GM21381 (cell line): ENCODE data around the gene EIF3CL.
"Not testable (repeated sequence)": the region's sequence is repeated elsewhere in the genome, so short reads cannot be mapped to it uniquely, and the experiment has no call there.

Experiments
- ATAC-seq: cut with Tn5 transposase; IDR thresholded peaks from one replicate; pipeline ENCODE4 v1.9.1; 2021; ENCODE audit warnings: mild to moderate bottlenecking, moderate library complexity; ENCODE audit not compliant: unreplicated experiment

Gene EIF3CL

DNA sequence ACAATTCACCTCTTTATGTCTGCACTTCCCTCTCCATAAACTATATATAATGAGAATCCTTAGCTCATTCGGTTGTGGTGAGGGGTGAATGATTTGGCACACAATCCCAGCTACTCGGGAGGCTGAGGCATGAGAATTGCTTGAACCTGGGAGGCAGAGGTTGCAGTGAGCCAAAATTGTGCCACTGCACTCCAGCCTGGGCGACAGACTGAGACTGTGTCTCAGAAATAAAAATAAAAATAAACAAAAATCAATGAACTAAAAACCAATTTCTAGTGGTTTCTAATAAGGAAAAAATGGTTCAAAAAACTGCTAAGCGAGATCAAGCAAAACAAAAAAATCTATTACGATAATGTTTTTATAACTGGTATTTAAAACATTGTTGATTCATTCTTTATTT, 40.2 kb downstream of the EIF3CL start, which contains the start of gene NPIPB6:
Gene NPIPB6, minus strand, starts transcription at position 101 of the 400 bp plus-strand sequence. CDS start 686 bp downstream, outside the sequence.
- not testable (repeated sequence) for ATAC-seq

DNA sequence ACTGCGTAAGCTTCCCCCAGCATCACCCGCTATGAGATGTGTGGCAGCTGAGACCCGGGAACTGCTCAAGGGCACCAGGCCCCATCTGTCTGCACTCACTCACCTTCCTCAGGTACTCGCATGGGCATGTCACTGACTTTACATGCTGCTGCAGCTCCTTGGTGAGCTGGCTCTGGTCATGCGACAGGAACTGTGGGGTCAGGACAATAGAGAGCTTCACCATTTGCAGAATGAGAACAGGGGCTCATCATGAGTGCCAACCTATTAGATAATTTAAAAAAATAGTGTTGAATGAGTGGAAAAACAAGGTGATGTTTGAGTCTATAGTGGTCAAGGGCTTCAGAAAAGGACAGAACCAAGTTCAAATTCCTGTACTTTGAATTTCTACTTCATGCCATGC, 41.0 kb downstream of the EIF3CL start:
- not testable (repeated sequence) for ATAC-seq

DNA sequence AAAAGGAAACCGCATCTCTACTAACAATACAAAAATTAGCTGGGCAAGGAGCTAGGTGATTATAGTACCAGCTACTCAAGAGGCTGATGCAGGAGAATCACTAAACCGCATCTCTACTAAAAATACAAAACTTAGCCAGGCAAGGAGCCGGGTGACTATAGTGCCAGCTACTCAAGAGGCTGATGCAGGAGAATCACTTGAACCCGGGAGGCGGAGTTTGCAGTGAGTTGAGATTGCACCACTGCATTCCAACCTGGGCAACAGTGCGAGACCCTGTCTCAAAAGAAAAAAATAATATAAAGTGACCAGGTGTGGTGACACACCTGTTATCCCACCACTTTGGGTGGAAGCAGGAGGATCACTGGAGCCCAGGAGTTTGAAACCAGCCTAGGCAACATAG, 65.4 kb downstream of the EIF3CL start:
- ATAC-seq, result not testable (repeated sequence)

DNA sequence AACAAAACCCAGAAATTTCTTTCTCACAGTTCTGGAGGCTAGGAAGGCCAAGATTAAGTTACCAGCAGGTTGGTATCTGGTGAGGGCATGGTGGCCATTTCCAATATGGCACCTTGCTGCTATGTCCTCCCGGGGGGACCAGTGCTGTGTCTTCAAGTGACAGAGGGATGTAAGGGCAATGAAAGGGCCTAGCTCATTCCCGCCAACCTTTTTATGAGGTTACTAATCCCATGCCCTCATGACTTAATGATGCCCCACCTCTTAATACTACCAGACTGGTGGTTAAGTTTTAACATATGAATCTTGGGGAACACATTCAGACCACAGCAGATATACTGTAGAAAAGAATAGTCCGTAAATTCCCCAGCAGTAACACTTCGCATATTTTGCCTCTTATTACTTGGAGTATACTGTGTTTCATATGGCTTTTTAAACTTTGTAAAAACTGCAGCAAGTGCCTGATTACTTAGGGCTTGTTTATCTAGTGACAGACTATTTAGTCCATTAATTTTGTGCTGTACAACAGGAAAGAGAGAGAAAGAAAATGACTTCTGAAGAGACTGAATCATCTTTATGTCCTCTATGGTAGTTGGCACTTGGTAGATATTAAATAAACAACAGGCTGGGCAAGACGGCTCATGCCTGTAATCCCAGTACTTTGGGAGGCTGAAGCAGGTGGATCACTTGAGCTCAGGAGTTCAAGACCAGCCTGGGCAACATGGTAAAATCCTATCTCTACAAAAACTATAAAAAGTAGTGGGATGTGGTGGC, 66.5 kb downstream of the EIF3CL start:
- not testable (repeated sequence) for ATAC-seq

DNA sequence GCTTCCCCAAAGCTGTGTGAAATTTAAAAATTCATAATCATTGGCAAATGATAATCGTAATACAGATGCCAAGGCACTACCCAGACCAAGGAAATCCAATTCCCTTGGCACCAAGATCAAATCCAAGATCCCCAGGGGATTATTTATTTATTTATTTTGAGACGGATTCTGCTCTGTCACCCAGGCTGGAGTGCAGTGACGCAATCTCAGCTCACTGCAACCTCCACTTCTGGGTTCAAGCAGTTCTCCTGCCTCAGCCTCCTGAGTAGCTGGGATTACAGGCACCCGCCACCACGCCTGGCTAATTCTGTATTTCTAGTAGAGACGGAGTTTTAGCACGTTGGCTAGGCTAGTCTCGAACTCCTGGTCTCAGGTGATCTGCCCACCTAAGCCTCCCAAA, 68.0 kb downstream of the EIF3CL start:
- not testable (repeated sequence) for ATAC-seq

DNA sequence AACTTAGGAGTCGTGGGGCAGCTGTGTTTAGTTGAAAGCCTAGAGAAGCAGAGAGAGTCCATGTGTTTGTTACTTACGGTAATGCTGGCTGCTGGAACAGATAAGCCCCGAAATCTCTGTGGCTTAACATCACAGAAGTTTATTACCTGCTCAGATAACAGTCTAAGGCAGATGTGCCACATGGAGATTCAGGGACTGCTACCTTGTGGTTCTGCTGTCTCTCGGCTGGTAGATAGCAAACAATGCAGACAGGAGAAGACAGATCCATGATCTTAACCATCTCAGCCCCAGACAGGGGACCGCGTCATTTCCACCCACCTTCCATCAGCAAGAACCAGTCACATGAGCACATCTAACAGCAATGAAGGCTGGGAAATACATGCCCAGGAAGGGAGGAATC, 71.0 kb downstream of the EIF3CL start:
- ATAC-seq, result not testable (repeated sequence)

DNA sequence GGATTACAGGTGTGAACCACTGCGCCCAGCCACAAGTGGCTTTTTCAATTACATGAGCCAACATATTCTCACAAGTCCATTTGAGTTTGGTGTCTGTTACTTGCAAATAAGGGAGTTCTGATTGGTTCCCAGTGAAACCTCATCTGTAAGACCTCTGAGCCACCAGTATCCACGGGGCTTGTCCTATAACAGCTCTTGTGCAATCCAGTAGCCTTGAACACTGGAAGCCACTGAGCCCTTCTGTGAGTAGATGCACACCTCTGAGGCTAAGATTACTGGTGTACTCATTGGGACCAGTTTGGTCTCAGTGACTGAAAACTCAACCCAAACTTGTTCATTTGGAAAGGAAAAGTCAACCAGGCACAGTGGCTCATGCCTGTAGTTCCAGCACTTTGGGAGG, 72.7 kb downstream of the EIF3CL start:
- not testable (repeated sequence) for ATAC-seq

DNA sequence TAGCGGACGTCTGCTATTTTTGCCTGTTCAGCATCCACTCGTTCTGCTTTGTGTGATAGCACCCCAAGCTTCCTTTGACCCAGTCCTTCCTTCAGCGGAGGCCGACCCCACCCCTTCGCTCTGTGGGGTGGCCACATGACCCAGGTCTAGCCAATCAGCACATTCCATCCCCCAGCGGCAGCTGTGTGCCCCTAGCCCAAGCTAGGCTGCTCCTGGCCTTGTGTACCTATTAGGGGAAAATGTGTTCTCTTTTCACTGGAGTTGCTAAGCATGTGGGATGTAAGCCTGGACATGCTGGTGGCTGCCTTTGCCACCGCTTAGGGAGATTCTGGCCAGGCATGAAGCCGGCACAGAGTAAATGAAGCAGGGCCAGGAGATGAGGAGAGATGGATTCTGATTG, 73.4 kb downstream of the EIF3CL start:
- not testable (repeated sequence) for ATAC-seq
